WI38 (cell line): ENCODE measurements around the gene RNF169.
A peak's percentile ranks its signal among the peaks of the same experiment; 100 is the strongest.
"Not testable (repeated sequence)": the region's sequence is repeated elsewhere in the genome, so short reads cannot be mapped to it uniquely, and the experiment has no call there.

Experiments used
- H3K4me3 ChIP-seq: 2 replicates; pipeline ENCODE4 v1.5.1; 2011; ENCODE audit warnings: low read depth, mild to moderate bottlenecking, control low read depth, low read length
- TF ChIP-seq, protein P1 (sequence below): IDR thresholded peaks from 2 replicates; pipeline ENCODE4 v1.5.1; 2012; ENCODE audit warnings: low read depth, mild to moderate bottlenecking, control low read depth, low read length

Gene RNF169

DNA sequence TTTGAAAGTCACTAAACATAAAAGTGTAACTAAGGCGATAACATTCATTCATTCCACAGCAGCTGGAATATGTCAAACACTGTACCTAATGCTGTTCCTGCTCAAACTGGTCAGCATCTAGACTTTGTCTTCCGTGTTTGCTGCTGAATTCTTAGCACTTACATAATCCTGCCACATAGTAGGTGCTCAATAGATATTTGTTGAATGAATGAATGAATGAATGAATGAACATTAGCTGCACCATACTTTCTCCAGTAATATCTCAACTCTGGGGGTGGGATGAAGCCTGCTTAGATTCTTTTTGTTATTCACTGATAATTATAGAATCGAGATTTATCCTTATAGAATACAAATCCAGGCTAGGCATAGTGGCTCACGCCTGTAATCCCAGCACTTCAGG lies 6.6 kb upstream of the RNF169 start:
- TF ChIP-seq, protein P1, sequence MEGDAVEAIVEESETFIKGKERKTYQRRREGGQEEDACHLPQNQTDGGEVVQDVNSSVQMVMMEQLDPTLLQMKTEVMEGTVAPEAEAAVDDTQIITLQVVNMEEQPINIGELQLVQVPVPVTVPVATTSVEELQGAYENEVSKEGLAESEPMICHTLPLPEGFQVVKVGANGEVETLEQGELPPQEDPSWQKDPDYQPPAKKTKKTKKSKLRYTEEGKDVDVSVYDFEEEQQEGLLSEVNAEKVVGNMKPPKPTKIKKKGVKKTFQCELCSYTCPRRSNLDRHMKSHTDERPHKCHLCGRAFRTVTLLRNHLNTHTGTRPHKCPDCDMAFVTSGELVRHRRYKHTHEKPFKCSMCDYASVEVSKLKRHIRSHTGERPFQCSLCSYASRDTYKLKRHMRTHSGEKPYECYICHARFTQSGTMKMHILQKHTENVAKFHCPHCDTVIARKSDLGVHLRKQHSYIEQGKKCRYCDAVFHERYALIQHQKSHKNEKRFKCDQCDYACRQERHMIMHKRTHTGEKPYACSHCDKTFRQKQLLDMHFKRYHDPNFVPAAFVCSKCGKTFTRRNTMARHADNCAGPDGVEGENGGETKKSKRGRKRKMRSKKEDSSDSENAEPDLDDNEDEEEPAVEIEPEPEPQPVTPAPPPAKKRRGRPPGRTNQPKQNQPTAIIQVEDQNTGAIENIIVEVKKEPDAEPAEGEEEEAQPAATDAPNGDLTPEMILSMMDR, result no peak
- no peak overlapping the region for H3K4me3 ChIP-seq

DNA sequence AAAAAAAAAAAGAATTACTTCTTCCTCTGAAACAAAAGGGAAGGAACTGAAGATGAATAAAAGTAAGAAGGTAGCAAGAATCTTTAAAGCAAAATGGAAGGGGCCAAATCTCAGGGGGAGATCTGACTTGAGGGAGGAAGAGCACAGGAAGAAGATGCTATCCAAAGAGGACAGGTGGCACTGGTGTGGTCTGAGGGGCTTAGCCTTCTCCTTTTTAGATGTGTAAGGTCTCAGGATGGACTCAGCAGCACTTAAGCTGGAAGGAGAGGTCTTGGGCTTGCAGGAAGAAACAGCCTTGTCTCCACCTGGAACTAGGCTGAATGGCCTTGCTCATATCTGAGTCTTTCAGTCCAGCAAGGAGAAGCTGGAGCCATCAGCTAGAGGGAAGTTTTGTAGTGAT lies 5.0 kb upstream of the RNF169 start:
- TF ChIP-seq, protein P1, result no peak
- H3K4me3 ChIP-seq, result no peak overlapping the region

DNA sequence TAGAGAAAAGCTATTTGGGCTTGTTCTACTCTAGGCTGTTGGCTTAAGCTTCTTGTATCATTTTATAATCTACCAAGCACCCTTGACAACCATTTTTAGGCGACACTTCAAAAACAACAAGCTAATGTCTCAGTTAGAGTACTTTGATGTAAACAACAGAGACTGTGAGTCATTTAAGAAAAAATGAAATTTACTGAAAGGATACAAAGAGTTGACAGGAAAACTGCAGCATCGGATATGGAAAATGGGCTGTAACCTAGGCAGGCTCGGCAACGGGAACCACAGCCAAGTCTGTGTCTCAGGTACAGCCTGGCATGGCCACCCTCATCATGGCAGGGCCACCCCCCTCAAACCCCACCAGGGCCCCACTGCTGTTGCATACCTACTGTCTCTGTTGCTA lies 4.4 kb upstream of the RNF169 start:
- TF ChIP-seq, protein P1, result no peak
- no peak overlapping the region for H3K4me3 ChIP-seq

DNA sequence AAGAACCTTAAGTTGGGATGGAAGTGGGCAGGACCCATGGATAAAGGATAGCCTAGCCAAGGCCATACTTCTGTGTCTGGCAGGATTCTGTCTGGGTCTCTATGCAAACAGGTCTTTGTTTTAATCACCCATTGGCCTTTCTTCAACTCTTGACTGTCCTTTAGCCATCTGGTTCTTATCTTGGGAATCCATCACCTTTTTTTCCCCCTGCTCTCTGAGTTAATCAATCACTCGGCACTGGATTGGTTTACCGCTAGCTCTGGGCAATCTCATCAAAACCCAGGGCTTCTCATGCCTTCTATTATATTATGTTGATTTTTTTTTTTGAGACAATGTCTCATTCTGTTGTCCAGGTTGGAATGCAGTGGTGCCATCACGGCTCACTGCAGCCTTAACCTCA lies 1.8 kb upstream of the RNF169 start:
- H3K4me3 ChIP-seq, result no peak overlapping the region
- TF ChIP-seq, protein P1, result no peak

DNA sequence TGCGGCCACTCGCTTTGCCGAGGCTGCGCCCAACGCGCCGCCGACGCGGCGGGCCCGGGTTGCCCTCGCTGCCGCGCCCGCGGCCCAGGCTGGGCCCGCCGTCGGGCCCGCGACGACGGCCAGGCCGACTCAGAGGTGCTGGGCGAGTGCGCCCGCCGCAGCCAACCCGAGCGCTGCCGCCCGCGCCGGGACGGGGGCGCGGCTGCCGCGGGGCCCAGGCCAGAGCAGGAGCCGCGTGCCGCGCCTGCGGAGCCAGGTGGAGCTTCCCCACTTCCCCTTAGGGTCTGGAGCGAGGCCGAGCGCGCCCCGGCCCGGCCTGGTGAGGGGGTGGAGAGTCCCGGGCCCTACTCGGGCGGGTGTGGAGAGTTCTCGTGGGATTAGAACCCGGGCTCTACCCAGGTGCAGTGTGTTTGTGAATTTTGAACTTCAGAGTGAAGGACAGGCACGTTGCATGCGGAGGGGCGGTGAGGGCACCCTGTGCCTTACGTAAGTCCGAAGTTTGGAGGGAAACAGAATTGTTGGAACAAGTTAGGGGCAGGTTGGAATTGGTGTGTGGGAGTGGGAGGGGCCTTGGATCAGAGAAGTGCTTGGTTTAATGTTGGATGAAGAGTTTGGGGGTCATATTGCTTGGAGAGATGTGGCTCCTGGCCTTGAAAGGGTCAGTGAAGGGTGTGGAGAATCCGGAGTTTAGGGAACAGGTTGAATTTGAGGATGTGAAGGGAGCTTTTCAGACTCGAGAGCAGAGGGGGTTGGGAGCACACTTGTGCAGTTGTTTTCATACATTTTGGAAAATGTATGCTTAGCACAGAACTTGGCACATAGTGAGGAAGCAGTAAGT lies 697 bp downstream of the RNF169 start:
- TF ChIP-seq, protein P1, result no peak
- H3K4me3 ChIP-seq, result peak overlapping the region; percentile 73

DNA sequence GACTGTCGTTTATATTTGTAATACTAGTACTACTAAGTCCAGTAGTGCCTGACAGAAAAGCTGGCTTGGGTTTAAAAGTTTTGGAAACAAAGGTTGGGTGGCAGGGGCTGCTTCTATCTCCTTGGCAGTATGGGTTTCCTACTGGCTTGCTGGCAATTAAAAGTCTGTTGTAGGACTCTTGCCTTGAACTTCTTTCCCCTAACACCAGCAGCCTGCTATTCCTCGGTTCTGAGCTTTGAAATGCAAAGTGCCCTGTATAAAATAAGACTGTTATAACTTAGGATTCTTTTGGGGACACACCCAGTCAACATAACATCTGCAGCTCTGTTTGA lies 1.3 kb downstream of the RNF169 start:
- H3K4me3 ChIP-seq, result peak overlapping the region; percentile 73
- TF ChIP-seq, protein P1, result no peak

DNA sequence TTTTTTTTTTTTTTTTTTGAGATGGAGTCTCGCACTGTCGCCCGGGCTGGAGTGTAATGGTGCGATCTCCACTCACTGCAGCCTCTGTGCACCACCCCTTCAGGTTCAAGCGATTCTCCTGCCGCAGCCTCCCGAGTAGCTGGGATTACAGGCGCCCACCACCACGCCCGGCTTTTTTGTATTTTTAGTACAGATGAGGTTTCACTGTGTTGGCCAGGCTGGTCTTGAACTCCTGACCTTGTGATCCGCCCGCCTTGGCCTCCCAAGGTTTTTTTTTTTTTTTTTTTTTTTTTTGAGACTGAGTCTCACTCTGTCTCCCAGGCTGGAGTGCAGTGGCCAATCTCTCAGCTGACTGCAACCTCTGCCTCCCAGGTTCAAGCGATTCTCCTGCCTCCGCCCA lies 1.9 kb downstream of the RNF169 start:
- not testable (repeated sequence) for H3K4me3 ChIP-seq

DNA sequence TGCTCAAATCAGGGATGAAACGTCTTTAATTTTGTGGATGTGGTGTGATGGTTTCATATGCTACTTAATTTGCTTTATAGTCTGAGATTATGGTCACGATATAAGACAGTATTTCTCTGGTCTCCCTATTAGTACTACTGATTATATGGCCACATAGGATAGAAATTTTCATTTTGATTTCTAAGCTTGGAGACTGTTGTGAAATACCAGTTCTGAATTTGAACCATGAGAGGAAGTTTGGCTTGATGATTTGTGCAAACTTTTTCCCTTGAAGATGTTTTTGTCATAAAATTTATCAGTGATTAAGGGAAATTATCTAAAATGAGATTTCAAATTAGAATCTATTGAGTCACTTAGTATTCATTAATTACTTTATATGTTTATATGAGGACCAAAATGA lies 2.7 kb downstream of the RNF169 start:
- no peak overlapping the region for H3K4me3 ChIP-seq
- TF ChIP-seq, protein P1, result no peak
